ENCODE data around the gene CEP250.
"Not testable (repeated sequence)": the region's sequence is repeated elsewhere in the genome, so short reads cannot be mapped to it uniquely, and the experiment has no call there.

DNA sequence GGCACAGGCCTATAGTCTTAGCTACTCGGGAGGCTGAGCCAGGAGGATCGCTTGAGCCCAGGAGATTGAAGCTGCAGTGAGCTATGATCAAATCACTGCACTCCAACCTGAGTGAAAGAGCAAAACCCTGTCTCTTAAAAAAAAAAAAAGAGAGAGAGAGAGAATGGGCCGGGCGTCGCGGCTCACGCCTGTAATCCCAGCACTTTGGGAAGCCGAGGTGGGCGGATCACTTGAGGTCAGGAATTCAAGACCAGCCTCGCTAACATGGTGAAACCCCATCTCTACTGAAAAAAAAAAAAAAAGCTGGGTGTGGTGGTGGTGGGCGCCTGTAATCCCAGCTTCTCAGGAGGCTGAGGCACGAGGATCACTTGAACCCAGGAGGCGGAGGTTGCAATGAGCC, 5.5 kb upstream of the CEP250 start:
- TF ChIP-seq, protein P1, sequence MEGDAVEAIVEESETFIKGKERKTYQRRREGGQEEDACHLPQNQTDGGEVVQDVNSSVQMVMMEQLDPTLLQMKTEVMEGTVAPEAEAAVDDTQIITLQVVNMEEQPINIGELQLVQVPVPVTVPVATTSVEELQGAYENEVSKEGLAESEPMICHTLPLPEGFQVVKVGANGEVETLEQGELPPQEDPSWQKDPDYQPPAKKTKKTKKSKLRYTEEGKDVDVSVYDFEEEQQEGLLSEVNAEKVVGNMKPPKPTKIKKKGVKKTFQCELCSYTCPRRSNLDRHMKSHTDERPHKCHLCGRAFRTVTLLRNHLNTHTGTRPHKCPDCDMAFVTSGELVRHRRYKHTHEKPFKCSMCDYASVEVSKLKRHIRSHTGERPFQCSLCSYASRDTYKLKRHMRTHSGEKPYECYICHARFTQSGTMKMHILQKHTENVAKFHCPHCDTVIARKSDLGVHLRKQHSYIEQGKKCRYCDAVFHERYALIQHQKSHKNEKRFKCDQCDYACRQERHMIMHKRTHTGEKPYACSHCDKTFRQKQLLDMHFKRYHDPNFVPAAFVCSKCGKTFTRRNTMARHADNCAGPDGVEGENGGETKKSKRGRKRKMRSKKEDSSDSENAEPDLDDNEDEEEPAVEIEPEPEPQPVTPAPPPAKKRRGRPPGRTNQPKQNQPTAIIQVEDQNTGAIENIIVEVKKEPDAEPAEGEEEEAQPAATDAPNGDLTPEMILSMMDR (conservative IDR thresholded peaks at IDR 0.05), result not testable (repeated sequence)
- not testable (repeated sequence) for TF ChIP-seq EZH2 (IDR thresholded peaks at IDR 0.05; ENCODE audit: low read depth)

Data from PC-9 (cell line).